MM.1S (cell line): ENCODE results near the gene SMIM35.
A peak's percentile ranks its signal among the peaks of the same experiment; 100 is the strongest.

Experiments used
- DNase-seq: peaks from one replicate; pipeline ENCODE4 v3.0.0-alpha.2; 2015
- H2AFZ ChIP-seq: fragments of 300-600 bp; sonication (generic); 2 replicates; pipeline ENCODE4 v1.6.0; 2016; ENCODE audit warnings: antibody characterized with exemption, low read length
- H3F3A ChIP-seq: fragments of 300-600 bp; sonication (generic); 2 replicates; pipeline ENCODE4 v1.6.1; 2016; ENCODE audit warnings: mild to moderate bottlenecking, antibody characterized with exemption, low read length, moderate library complexity, mixed read lengths; ENCODE audit not compliant: insufficient read depth
- H3K27ac ChIP-seq: fragments of 300-600 bp; sonication (generic); 2 replicates; pipeline ENCODE4 v1.5.1; 2016; ENCODE audit warnings: mild to moderate bottlenecking, low read length
- H3K27me3 ChIP-seq: fragments of 300-600 bp; sonication (generic); replicated peaks from 2 replicates; pipeline ENCODE4 v1.6.0; 2016; ENCODE audit warnings: low read length; ENCODE audit not compliant: insufficient read depth
- H3K36me3 ChIP-seq: fragments of 300-600 bp; sonication (generic); replicated peaks from 2 replicates; pipeline ENCODE4 v1.6.1; 2016; ENCODE audit warnings: mild to moderate bottlenecking, low read length, mixed read lengths; ENCODE audit not compliant: insufficient read depth
- H3K4me1 ChIP-seq: fragments of 300-600 bp; sonication (generic); 2 replicates; pipeline ENCODE4 v1.6.1; 2016; ENCODE audit warnings: low read length, mixed read lengths
- H3K4me2 ChIP-seq: fragments of 300-600 bp; sonication (generic); 2 replicates; pipeline ENCODE4 v1.6.0; 2016; ENCODE audit warnings: low read depth, low read length
- H3K4me3 ChIP-seq: fragments of 300-600 bp; sonication (generic); 2 replicates; pipeline ENCODE4 v1.5.1; 2016; ENCODE audit warnings: low read length, mixed read lengths
- H3K79me2 ChIP-seq: fragments of 300-600 bp; sonication (generic); 2 replicates; pipeline ENCODE4 v1.6.1; 2016; ENCODE audit warnings: mixed run types, low read length, mixed read lengths
- H3K9ac ChIP-seq: fragments of 300-600 bp; sonication (generic); 2 replicates; pipeline ENCODE4 v1.6.1; 2016; ENCODE audit warnings: low read length, mixed read lengths
- H3K9me2 ChIP-seq: fragments of 300-600 bp; sonication (generic); replicated peaks from 2 replicates; pipeline ENCODE4 v1.6.1; 2016; ENCODE audit warnings: mild to moderate bottlenecking, low read length, mixed read lengths; ENCODE audit not compliant: insufficient read depth
- H3K9me3 ChIP-seq: fragments of 300-600 bp; sonication (generic); replicated peaks from 2 replicates; pipeline ENCODE4 v1.6.1; 2016; ENCODE audit warnings: mild to moderate bottlenecking, low read length, mixed read lengths; ENCODE audit not compliant: insufficient read depth
- H4K20me1 ChIP-seq: fragments of 300-600 bp; sonication (generic); 2 replicates; pipeline ENCODE4 v1.6.1; 2016; ENCODE audit warnings: mild to moderate bottlenecking, low read length, moderate library complexity, mixed read lengths; ENCODE audit not compliant: insufficient read depth
- EZH2 ChIP-seq: fragments of 300-600 bp; sonication (generic); optimal IDR thresholded peaks from 2 replicates; pipeline ENCODE3; 2017; ENCODE audit warnings: low read depth, mild to moderate bottlenecking, antibody characterized with exemption, low read length, mixed read lengths
- EZH2phosphoT487 ChIP-seq: fragments of 300-600 bp; sonication (generic); IDR thresholded peaks from 2 replicates; pipeline ENCODE4 v1.6.1; 2018; ENCODE audit warnings: antibody characterized with exemption, low read length
- TF ChIP-seq, protein P1 (sequence below): fragments of 300-600 bp; sonication (generic); IDR thresholded peaks from 2 replicates; pipeline ENCODE4 v1.5.1; 2016; ENCODE audit warnings: antibody characterized with exemption, low read length, mixed read lengths

The SMIM35 gene

DNA sequence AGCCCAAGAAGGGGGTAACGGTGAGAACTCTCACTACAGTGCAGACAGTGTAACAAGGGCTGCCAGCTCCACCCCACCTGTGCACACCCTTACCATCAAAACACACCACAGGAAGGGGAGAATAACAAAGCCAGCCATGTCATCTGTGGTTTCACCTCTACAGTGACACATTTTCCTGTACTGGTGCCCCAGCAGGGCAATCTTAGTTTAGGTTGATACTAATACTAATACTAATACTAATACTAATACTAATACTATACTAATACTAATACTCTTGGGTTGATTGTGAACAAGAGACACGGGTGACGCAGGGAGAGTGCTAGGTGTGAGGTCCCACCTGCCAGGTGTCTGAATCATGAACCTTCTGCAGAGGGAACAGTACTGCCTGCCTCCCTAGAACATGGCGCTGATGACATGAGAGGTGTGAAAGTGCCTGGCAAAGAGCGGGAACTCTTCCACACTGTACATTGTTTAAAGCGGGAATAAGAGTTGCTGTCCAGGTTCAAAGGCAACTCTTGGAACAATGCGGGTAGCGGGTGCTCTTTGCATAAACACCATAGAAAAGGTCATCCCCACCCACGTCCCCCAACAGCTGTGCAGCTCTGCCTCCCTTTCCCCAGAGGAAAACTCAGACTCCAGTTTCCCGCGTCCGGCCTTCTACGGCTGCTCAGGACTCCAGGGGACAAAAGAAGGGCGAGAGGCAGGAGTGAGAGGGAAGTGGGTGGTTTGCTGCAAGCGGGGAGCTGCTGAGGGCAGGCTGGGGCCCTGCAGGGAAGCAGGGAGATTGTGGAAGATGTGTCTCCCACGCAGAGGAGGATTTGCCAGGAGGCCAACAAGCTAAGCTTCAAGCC lies 34.9 kb downstream of the SMIM35 start:
- Histone ChIP-seq H3K36me3 (no peaks in the 10 kb centered on the region), H3K4me3 (no peak overlapping the region), H3K4me1 (no peaks in the 10 kb centered on the region), H3K4me2 (no peak overlapping the region), H3K27ac (no peak overlapping the region), H3K9ac (no peak overlapping the region), H3K79me2 (no peaks in the 10 kb centered on the region), H3K9me3 (no peaks in the 10 kb centered on the region), H3F3A (no peaks in the 10 kb centered on the region), H4K20me1 (no peaks in the 10 kb centered on the region), H3K9me2 (no peaks in the 10 kb centered on the region), H2AFZ (no peak overlapping the region), H3K27me3 (no peaks in the 10 kb centered on the region)
- DNase-seq, result peak; percentile 30
- TF ChIP-seq EZH2 (no peak), EZH2phosphoT487 (no peak)
- TF ChIP-seq, protein P1, sequence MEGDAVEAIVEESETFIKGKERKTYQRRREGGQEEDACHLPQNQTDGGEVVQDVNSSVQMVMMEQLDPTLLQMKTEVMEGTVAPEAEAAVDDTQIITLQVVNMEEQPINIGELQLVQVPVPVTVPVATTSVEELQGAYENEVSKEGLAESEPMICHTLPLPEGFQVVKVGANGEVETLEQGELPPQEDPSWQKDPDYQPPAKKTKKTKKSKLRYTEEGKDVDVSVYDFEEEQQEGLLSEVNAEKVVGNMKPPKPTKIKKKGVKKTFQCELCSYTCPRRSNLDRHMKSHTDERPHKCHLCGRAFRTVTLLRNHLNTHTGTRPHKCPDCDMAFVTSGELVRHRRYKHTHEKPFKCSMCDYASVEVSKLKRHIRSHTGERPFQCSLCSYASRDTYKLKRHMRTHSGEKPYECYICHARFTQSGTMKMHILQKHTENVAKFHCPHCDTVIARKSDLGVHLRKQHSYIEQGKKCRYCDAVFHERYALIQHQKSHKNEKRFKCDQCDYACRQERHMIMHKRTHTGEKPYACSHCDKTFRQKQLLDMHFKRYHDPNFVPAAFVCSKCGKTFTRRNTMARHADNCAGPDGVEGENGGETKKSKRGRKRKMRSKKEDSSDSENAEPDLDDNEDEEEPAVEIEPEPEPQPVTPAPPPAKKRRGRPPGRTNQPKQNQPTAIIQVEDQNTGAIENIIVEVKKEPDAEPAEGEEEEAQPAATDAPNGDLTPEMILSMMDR, result no peak

DNA sequence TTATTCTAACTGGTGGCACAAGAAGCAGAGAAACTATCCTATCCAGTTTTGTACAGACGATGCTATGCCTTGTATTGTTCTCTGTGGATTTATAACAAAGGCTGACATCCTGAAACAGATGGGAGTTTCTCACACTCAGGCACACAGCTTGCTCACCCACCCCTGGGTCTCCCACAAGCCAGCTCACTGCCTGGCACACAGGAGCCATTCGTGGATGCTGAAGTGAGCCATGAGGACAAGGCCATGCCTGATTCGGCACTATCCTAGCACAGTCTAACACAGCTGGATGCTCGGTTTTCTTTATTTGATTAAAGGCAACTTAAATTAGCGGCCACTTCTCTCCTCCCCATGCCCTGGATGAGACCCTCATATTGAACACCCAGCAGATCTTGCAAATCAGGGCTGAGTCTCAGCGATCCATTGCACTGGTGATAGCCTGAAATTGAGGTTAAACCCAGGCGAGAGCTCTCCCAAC lies 35.6 kb downstream of the SMIM35 start:
- no peaks in the 10 kb centered on the region for H3K9me2 ChIP-seq
- H4K20me1 ChIP-seq, result no peaks in the 10 kb centered on the region
- no peak overlapping the region for H3K4me3 ChIP-seq
- H3K36me3 ChIP-seq, result no peaks in the 10 kb centered on the region
- no peaks in the 10 kb centered on the region for H3K9me3 ChIP-seq
- no peak for DNase-seq
- no peaks in the 10 kb centered on the region for H3K79me2 ChIP-seq
- H2AFZ ChIP-seq, result no peak overlapping the region
- TF ChIP-seq EZH2phosphoT487, result no peak
- TF ChIP-seq, protein P1, result no peak
- no peak for TF ChIP-seq EZH2
- H3K4me1 ChIP-seq, result no peaks in the 10 kb centered on the region
- H3F3A ChIP-seq, result no peaks in the 10 kb centered on the region
- no peaks in the 10 kb centered on the region for H3K27me3 ChIP-seq
- no peak overlapping the region for H3K9ac ChIP-seq
- no peak overlapping the region for H3K27ac ChIP-seq
- H3K4me2 ChIP-seq, result no peak overlapping the region

DNA sequence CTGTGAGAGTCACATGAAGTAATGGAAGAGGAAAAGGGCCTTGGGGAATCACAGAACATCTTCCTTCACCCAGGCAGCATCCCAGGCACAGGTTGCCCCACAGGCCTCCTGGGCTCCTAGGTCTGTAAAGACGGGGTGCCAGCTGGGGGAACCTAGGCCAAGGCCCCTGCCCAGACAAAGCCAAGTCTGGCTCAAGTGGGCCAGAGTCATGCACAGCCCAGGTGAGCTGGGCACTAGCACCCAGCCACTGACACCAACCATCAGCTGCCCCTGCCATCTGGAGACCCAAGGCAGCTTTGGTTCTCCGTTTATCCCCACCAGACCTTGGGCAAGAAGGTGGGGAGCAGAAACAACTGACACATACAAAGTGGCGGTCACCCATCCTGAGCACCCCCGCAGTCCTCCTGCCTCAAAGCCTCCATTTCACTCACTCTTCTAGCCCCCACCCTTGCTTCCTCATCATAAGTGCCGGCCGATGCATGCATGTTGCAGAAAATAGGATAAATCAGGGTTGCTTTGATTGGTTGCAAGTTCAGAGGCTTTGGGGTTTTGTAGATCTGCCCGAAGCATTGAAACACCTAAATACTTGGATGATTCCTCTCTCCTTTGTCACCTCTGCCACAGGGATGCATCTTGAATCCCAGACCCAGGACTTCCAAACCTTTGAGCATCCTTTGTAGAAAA lies 36.4 kb downstream of the SMIM35 start:
- Histone ChIP-seq H4K20me1 (no peaks in the 10 kb centered on the region), H2AFZ (no peak overlapping the region), H3K36me3 (no peaks in the 10 kb centered on the region), H3K9me2 (no peaks in the 10 kb centered on the region), H3K4me1 (no peaks in the 10 kb centered on the region), H3K27me3 (no peaks in the 10 kb centered on the region), H3K9me3 (no peaks in the 10 kb centered on the region), H3K79me2 (no peaks in the 10 kb centered on the region), H3K4me2 (no peak overlapping the region), H3K27ac (no peak overlapping the region), H3F3A (no peaks in the 10 kb centered on the region), H3K4me3 (no peak overlapping the region), H3K9ac (no peak overlapping the region)
- DNase-seq, result no peak
- TF ChIP-seq EZH2 (no peak), EZH2phosphoT487 (no peak)
- TF ChIP-seq, protein P1, result no peak
